HCT116 (cell line): ENCODE results near the gene SLC46A3. TPM values are rescaled to one million over a fixed set of nuclear protein-coding genes. Genes with fewer than 3 reads are reported as not detected.

Source experiments
- ATAC-seq: fragments of 200-7000 bp; cut with Tn5 transposase; 2 replicates; pipeline ENCODE4 v1.9.1; 2020; ENCODE audit warnings: mild to moderate bottlenecking, moderate library complexity
- BruUV-seq: library from RNA; stranded (reverse); fragments of 400-500 nt; replicated peaks from 2 replicates; lab custom pipeline; 2021; lab: Mats Ljungman, UMichigan
- CTCF ChIA-PET: fragments of 300-600 bp; sonication (Branson Sonifier 250); formaldehyde crosslinking; loops from one replicate; lab custom pipeline; 2021; ENCODE audit warnings: antibody characterized with exemption; lab: Charles Lee
- POLR2A ChIA-PET: fragments of 300-600, 350-600 bp; sonication (Branson Sonifier 250); formaldehyde crosslinking; loops from one replicate; lab custom pipeline; 2021; ENCODE audit warnings: antibody characterized with exemption; lab: Charles Lee
- RAD21 ChIA-PET, 2 experiments: fragments of 300-600 bp; sonication (Branson Sonifier 250); formaldehyde crosslinking; loops; one replicate each; lab custom pipeline; 2023; ENCODE audit warnings: low total read pairs in 2 of 2; ENCODE audit not compliant: uncharacterized antibody in 2 of 2, unreplicated experiment in 2 of 2, low non-redundant PET in 1 of 2; lab: Charles Lee
- DNase-seq: peaks from one replicate; pipeline ENCODE4 v3.0.0-alpha.2; 2010; ENCODE audit warnings: low read depth, low spot score
- H2AFZ ChIP-seq: fragments of 200-600 bp; shearing (Covaris generic), sonication (generic); 2 replicates; pipeline ENCODE4 v1.6.1; 2017; ENCODE audit warnings: low read depth, mixed run types, mixed read lengths, antibody characterized with exemption, low read length; ENCODE audit not compliant: poor library complexity, severe bottlenecking
- H3K27ac ChIP-seq: 2 replicates; pipeline ENCODE4 v1.5.1; 2012; ENCODE audit warnings: low read depth, low read length
- H3K27me3 ChIP-seq: fragments of 200-600 bp; sonication (generic); 2 replicates; pipeline ENCODE4 v1.6.1; 2016; ENCODE audit warnings: mixed run types, low read length, mixed read lengths; ENCODE audit not compliant: insufficient read depth
- H3K36me3 ChIP-seq, 2 experiments: fragments of 200-500 bp in 1 of 2; fragments of 200-600 bp in 1 of 2; sonication (Bioruptor generic) in 1 of 2; sonication (generic) in 1 of 2; 2 replicates each; pipeline versions ENCODE4 v1.5.1 to v1.6.1; 2014 to 2016; ENCODE audit warnings: low read length in 2 of 2, inconsistent platforms in 1 of 2, mixed read lengths in 1 of 2, mixed run types in 1 of 2; ENCODE audit not compliant: insufficient read depth in 2 of 2, control insufficient read depth in 1 of 2
- H3K4me1 ChIP-seq, 2 experiments: fragments of 200-600 bp in 1 of 2; sonication (generic) in 1 of 2; 2 replicates each; pipeline versions ENCODE4 v1.5.1 to v1.6.1; 2012 to 2017; ENCODE audit warnings: low read length in 2 of 2, inconsistent platforms in 1 of 2, mild to moderate bottlenecking in 1 of 2, mixed read lengths in 1 of 2, mixed run types in 1 of 2, moderate library complexity in 1 of 2; ENCODE audit not compliant: insufficient read depth in 2 of 2, control insufficient read depth in 1 of 2
- H3K4me2 ChIP-seq: fragments of 200-600 bp; sonication (generic); 2 replicates; pipeline ENCODE4 v1.6.1; 2017; ENCODE audit warnings: mixed run types, low read length, mixed read lengths
- H3K4me3 ChIP-seq, 2 experiments: fragments of 200-600 bp in 1 of 2; sonication (generic) in 1 of 2; replicated peaks in 1 of 2; 2 replicates each; pipeline ENCODE4 v1.5.1; 2011 to 2016; ENCODE audit warnings: low read length in 2 of 2, control low read depth in 1 of 2, low read depth in 1 of 2, mild to moderate bottlenecking in 1 of 2, mixed read lengths in 1 of 2, mixed run types in 1 of 2
- H3K79me2 ChIP-seq: fragments of 200-600 bp; sonication (generic); 2 replicates; pipeline ENCODE4 v1.6.1; 2017; ENCODE audit warnings: mild to moderate bottlenecking, mixed run types, low read length, moderate library complexity, mixed read lengths; ENCODE audit not compliant: insufficient read depth
- H3K9ac ChIP-seq: fragments of 200-600 bp; sonication (generic); 2 replicates; pipeline ENCODE4 v1.6.1; 2016; ENCODE audit warnings: low read length, mixed read lengths
- H3K9me2 ChIP-seq: fragments of 200-600 bp; sonication (generic), shearing (Covaris generic); 2 replicates; pipeline ENCODE4 v1.6.1; 2017; ENCODE audit warnings: mixed run types, mild to moderate bottlenecking, moderate library complexity; ENCODE audit not compliant: insufficient read depth
- H3K9me3 ChIP-seq, 2 experiments: fragments of 200-500 bp in 1 of 2; fragments of 200-600 bp in 1 of 2; sonication (Bioruptor generic) in 1 of 2; sonication (generic) in 1 of 2; 2 replicates each; pipeline ENCODE4 v1.6.1; 2014 to 2017; ENCODE audit warnings: low read length in 2 of 2, mixed read lengths in 2 of 2, inconsistent platforms in 1 of 2, low read depth in 1 of 2, mild to moderate bottlenecking in 1 of 2, mixed run types in 1 of 2, moderate library complexity in 1 of 2; ENCODE audit not compliant: control insufficient read depth in 1 of 2, insufficient read depth in 1 of 2
- H4K20me1 ChIP-seq: fragments of 200-600 bp; sonication (generic), shearing (Covaris generic); 2 replicates; pipeline ENCODE4 v1.6.1; 2017; ENCODE audit warnings: mixed run types, mild to moderate bottlenecking, moderate library complexity; ENCODE audit not compliant: insufficient read depth
- ATF3 ChIP-seq: IDR thresholded peaks from 2 replicates; pipeline ENCODE4 v1.6.1; 2012
- CBX3 ChIP-seq: IDR thresholded peaks from 2 replicates; pipeline ENCODE4 v1.6.1; 2012; ENCODE audit warnings: low read depth
- CEBPB ChIP-seq: IDR thresholded peaks from 2 replicates; pipeline ENCODE4 v1.6.1; 2012; ENCODE audit warnings: low read depth
- EGR1 ChIP-seq: IDR thresholded peaks from 2 replicates; pipeline ENCODE4 v1.6.1; 2012; ENCODE audit warnings: low read depth
- ELF1 ChIP-seq: IDR thresholded peaks from 2 replicates; pipeline ENCODE4 v1.6.1; 2012; ENCODE audit warnings: low read depth, borderline replicate concordance
- EZH2 ChIP-seq: fragments of 200-600 bp; sonication (generic); IDR thresholded peaks from 2 replicates; pipeline ENCODE4 v1.6.1; 2017; ENCODE audit warnings: antibody characterized with exemption, mixed run types
- MAX ChIP-seq: IDR thresholded peaks from 2 replicates; pipeline ENCODE4 v1.6.1; 2012
- POLR2A ChIP-seq: IDR thresholded peaks from 2 replicates; pipeline ENCODE4 v1.7.0; 2011; ENCODE audit warnings: borderline replicate concordance; ENCODE audit not compliant: insufficient read depth, insufficient read length; ENCODE audit errors: extremely low read depth
- POLR2AphosphoS5 ChIP-seq: IDR thresholded peaks from 2 replicates; pipeline ENCODE4 v1.6.1; 2011; ENCODE audit warnings: mild to moderate bottlenecking, low read depth, low read length, moderate library complexity
- RAD21 ChIP-seq: IDR thresholded peaks from 2 replicates; pipeline ENCODE4 v1.6.1; 2012; ENCODE audit warnings: low read depth, mild to moderate bottlenecking
- SIN3A ChIP-seq: IDR thresholded peaks from 2 replicates; pipeline ENCODE4 v1.6.1; 2012; ENCODE audit warnings: low read depth
- SP1 ChIP-seq: IDR thresholded peaks from 2 replicates; pipeline ENCODE4 v1.6.1; 2012; ENCODE audit warnings: low read depth
- SRF ChIP-seq: IDR thresholded peaks from 2 replicates; pipeline ENCODE4 v1.6.1; 2012; ENCODE audit warnings: low read depth
- YY1 ChIP-seq: IDR thresholded peaks from 2 replicates; pipeline ENCODE4 v1.6.1; 2011; ENCODE audit warnings: low read length, low read depth, moderate library complexity, mild to moderate bottlenecking; ENCODE audit not compliant: insufficient replicate concordance; ENCODE audit errors: extremely low read depth
- ZNF274 ChIP-seq: fragments of 200-500 bp; sonication (Bioruptor generic); IDR thresholded peaks from 2 replicates; pipeline ENCODE4 v1.6.1; 2014; ENCODE audit warnings: mild to moderate bottlenecking, low read depth, low read length, inconsistent platforms
- intact Hi-C: fragments of 100-400 bp; cut with micrococcal nuclease; formaldehyde crosslinking; loops from 2 replicates; pipeline ENCODE4 v1.10.0; 2022
- total RNA-seq: library from RNA; stranded (reverse); gene quantifications from one replicate; pipeline ENCODE4 v1.2.1, GENCODE V29; 2021; ENCODE audit not compliant: unreplicated experiment
- TF ChIP-seq, protein P1 (sequence below), 3 experiments: fragments of 200-600 bp in 1 of 3; sonication (generic) in 1 of 3; IDR thresholded peaks in 2 of 3; conservative IDR thresholded peaks in 1 of 3; 2 replicates each; pipeline ENCODE4 v1.5.1; 2012 to 2017; ENCODE audit warnings: low read depth in 2 of 3, low read length in 2 of 3, antibody characterized with exemption in 1 of 3, borderline replicate concordance in 1 of 3, control low read depth in 1 of 3, mild to moderate bottlenecking in 1 of 3, mixed read lengths in 1 of 3, mixed run types in 1 of 3, moderate library complexity in 1 of 3; ENCODE audit not compliant: insufficient read depth in 1 of 3

SLC46A3 gene
- total RNA-seq, 1 experiment from 2014 or later, result 0.93 TPM

DNA sequence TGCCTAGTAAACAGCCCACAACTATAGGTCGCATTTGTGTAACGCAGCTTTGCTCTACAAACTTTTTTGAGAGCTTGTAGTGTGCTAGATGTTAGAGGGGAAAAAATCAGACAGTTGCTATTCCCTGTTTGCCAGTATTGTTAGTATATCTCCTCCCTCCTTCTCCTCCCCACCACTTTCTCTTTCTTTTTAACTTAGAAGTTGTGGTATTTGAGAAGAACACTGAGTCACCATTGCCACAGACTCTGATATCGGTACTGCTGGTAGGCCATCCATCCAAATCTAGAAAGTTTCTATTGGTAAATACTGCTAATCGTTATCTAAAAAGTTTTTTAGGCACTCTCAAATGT is 59.2 kb downstream of the SLC46A3 start:
- TF ChIP-seq ELF1 (no peak), POLR2AphosphoS5 (no peak), POLR2A (no peak), RAD21 (no peak), ATF3 (no peak)
- Histone ChIP-seq H3K9ac (peak overlapping the region; percentile 84), H3K4me1 (peaks cover 14 to 18% of the 10 kb centered on the region in 2 experiments; a peak in 3 of 4 replicates), H2AFZ (no peak overlapping the region), H3K27me3 (no peaks in the 10 kb centered on the region), H3K79me2 (peaks cover 96% of the 10 kb centered on the region), H3K4me3 (peak overlapping the region; percentile 88 to 96), H3K4me2 (peak overlapping the region; percentile 75), H4K20me1 (peaks cover 12% of the 10 kb centered on the region; the same call in 1 of the 2 replicates), H3K36me3 (peaks cover 19 to 32% of the 10 kb centered on the region in 2 experiments), H3K27ac (peak overlapping the region; percentile 75), H3K9me2 (no peaks in the 10 kb centered on the region), H3K9me3 (no peaks in the 10 kb centered on the region)
- ChIA-PET POLR2A (interaction anchor here (0.6 to 1.4 kb wide), 3 partner anchors 12 to 1209 kb away, joined by 3 read pairs; no protein-coding TSS in a partner anchor), CTCF (interaction anchor here (1.7 kb wide), 1 partner anchor 335 kb away, joined by 5 read pairs; no protein-coding TSS in a partner anchor), RAD21 (interaction anchor here in 1 of 2 experiments (0.5 kb wide), 1 partner anchor 333 kb away, joined by 4 read pairs; no protein-coding TSS in a partner anchor)
- no TSS peak for BruUV-seq
- intact Hi-C loops, result no loop called here
- no peak for DNase-seq
- no peak for ATAC-seq

GRCh38 chr13:28658796-28659620 is 59.8 kb downstream of the SLC46A3 start, which contains the start of gene POMP:
Gene POMP (plus strand): TSS chr13:28659130. CDS start chr13:28659185, 55 bp downstream.
- H3K9me2 ChIP-seq, result no peaks in the 10 kb centered on the region
- H3K79me2 ChIP-seq, result peaks cover 90% of the 10 kb centered on the region
- no TSS peak for BruUV-seq
- peaks cover 18 to 26% of the 10 kb centered on the region in 2 experiments for H3K36me3 ChIP-seq
- RAD21 ChIA-PET, result interaction anchor here in 1 of 2 experiments (0.5 kb wide), 1 partner anchor 333 kb away, joined by 4 read pairs; no protein-coding TSS in a partner anchor
- H3K4me3 ChIP-seq, result peak within 1 kb of the TSS; percentile 88 to 96
- H3K9me3 ChIP-seq, result no peaks in the 10 kb centered on the region
- intact Hi-C loops, result no loop called here
- CTCF ChIA-PET, result interaction anchor here (1.7 kb wide), 1 partner anchor 335 kb away, joined by 5 read pairs; no protein-coding TSS in a partner anchor
- POLR2A ChIA-PET, result interaction anchor here (0.6 to 1.4 kb wide), 4 partner anchors 10 to 1210 kb away, joined by 3 read pairs; no protein-coding TSS in a partner anchor
- H3K9ac ChIP-seq, result peak within 1 kb of the TSS; percentile 84
- peak within 1 kb of the TSS; percentile 75 for H3K4me2 ChIP-seq
- no peak within 1 kb of the TSS for H2AFZ ChIP-seq
- peak within 1 kb of the TSS; percentile 75 for H3K27ac ChIP-seq
- DNase-seq (peak; percentile 68), ATAC-seq (peak; percentile 97)
- H4K20me1 ChIP-seq, result peaks cover 11% of the 10 kb centered on the region; the same call in 1 of the 2 replicates
- no peaks in the 10 kb centered on the region for H3K27me3 ChIP-seq
- peaks cover 14 to 18% of the 10 kb centered on the region in 2 experiments; a peak in 3 of 4 replicates for H3K4me1 ChIP-seq
- TF ChIP-seq SRF, result no peak
- TF ChIP-seq MAX, result peak; percentile 83
- no peak for TF ChIP-seq ZNF274
- TF ChIP-seq, protein P1, sequence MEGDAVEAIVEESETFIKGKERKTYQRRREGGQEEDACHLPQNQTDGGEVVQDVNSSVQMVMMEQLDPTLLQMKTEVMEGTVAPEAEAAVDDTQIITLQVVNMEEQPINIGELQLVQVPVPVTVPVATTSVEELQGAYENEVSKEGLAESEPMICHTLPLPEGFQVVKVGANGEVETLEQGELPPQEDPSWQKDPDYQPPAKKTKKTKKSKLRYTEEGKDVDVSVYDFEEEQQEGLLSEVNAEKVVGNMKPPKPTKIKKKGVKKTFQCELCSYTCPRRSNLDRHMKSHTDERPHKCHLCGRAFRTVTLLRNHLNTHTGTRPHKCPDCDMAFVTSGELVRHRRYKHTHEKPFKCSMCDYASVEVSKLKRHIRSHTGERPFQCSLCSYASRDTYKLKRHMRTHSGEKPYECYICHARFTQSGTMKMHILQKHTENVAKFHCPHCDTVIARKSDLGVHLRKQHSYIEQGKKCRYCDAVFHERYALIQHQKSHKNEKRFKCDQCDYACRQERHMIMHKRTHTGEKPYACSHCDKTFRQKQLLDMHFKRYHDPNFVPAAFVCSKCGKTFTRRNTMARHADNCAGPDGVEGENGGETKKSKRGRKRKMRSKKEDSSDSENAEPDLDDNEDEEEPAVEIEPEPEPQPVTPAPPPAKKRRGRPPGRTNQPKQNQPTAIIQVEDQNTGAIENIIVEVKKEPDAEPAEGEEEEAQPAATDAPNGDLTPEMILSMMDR (IDR thresholded peaks at IDR 0.05 in 2 of 3, conservative IDR thresholded peaks at IDR 0.05 in 1 of 3; ENCODE audit: borderline replicate concordance in 1 of 3, insufficient read depth in 1 of 3, low read depth in 2 of 3, low read length in 2 of 3), result no peak
- peak; percentile 62 for TF ChIP-seq ELF1
- TF ChIP-seq ATF3, result no peak
- TF ChIP-seq CEBPB, result no peak
- no peak for TF ChIP-seq CBX3
- peak; percentile 94 for TF ChIP-seq POLR2A
- peak; percentile 72 for TF ChIP-seq YY1
- peak; percentile 45 for TF ChIP-seq EGR1
- TF ChIP-seq POLR2AphosphoS5, result peak; percentile 95
- TF ChIP-seq SP1, result no peak
- no peak for TF ChIP-seq EZH2
- peak; percentile 87 for TF ChIP-seq SIN3A
